ENCODE data around the gene TLDC2.

The TLDC2 gene

DNA sequence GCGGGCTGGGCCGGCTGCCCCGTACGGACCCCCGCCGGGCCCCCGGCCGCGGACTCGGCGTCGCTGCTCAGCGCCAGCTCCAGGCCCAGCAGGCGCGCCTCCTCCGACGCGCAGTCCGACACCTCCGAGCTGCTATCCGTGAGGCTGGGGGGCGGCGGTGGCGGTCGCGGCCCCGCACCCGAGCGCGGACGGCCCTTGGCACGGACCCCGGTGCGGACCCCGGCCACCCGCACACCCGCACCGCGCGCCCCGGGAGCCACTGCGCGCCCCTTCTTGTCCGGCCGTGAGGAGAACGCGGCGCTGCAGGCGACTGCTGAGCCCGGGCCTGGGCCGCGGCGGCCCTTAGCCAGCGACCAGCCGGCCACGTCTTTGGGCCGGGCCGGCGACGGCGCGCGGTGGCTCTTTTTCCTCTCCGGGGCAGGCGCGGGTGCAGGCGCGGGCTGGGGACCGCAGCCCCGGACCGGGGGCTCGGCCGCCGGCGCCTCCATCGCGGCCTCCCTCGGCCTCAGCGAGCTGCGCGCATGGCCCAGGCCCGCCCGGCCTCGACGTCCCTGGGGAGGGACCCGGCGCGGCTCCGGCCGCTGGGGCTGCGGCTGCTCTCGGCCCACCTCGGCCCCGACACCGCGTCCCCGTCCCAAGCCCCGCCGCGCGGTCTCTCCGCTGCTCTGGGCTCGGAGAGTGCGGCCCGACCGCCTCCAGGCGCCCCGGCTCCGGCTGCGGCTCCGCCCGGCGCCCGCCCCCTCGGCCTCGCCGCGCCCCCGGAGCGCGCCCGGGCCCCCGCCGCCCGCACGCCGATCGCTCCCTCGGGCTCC lies 12.9 kb upstream of the TLDC2 start:
- WGBS (ENCODE audit: extremely low coverage, insufficient coverage, low lambda C conversion rate): no CpG with 5 or more reads among the region's 129 CpGs
- no peak overlapping the region for H3K23ac ChIP-seq (ENCODE audit: low read length)
- H3K79me2 ChIP-seq (ENCODE audit: control insufficient read depth, insufficient read depth, low read length): peaks cover 7% of the 10 kb centered on the region
- H2AK5ac ChIP-seq (ENCODE audit: low read length): no peak overlapping the region
- no peak for DNase-seq
- H3K18ac ChIP-seq (ENCODE audit: low read length): peak overlapping the region; percentile 91
- no peak overlapping the region for H4K8ac ChIP-seq (ENCODE audit: low read depth, low read length)
- no peak overlapping the region for H4K5ac ChIP-seq (ENCODE audit: low read length)
- peak overlapping the region; percentile 35 for H3K27ac ChIP-seq (ENCODE audit: low read depth, low read length)
- no peaks in the 10 kb centered on the region for H3K27me3 ChIP-seq (ENCODE audit: insufficient read depth, low read length, poor library complexity)
- H3K79me1 ChIP-seq (ENCODE audit: low read length): peaks cover 16% of the 10 kb centered on the region
- H3K4me3 ChIP-seq (ENCODE audit: low read length): peak overlapping the region; percentile 69
- H3K56ac ChIP-seq (ENCODE audit: low read length): peak overlapping the region; percentile 94
- no peak overlapping the region for H2BK15ac ChIP-seq (replicated peaks; ENCODE audit: low read depth)
- H2BK120ac ChIP-seq (ENCODE audit: low read depth, low read length): no peak overlapping the region
- H3K4me1 ChIP-seq (ENCODE audit: control insufficient read depth, low read depth, low read length): peaks cover 4% of the 10 kb centered on the region
- H3K36me3 ChIP-seq (ENCODE audit: control insufficient read depth, insufficient read depth, low read length): no peaks in the 10 kb centered on the region
- no peak overlapping the region for H2BK5ac ChIP-seq (ENCODE audit: low read length)
- peak overlapping the region; percentile 85 for H3K4me2 ChIP-seq (ENCODE audit: low read length)
- H3K4ac ChIP-seq (ENCODE audit: low read depth, low read length): peak overlapping the region; percentile 74
- peak overlapping the region; percentile 86 for H3K9ac ChIP-seq (ENCODE audit: low read length)

DNA sequence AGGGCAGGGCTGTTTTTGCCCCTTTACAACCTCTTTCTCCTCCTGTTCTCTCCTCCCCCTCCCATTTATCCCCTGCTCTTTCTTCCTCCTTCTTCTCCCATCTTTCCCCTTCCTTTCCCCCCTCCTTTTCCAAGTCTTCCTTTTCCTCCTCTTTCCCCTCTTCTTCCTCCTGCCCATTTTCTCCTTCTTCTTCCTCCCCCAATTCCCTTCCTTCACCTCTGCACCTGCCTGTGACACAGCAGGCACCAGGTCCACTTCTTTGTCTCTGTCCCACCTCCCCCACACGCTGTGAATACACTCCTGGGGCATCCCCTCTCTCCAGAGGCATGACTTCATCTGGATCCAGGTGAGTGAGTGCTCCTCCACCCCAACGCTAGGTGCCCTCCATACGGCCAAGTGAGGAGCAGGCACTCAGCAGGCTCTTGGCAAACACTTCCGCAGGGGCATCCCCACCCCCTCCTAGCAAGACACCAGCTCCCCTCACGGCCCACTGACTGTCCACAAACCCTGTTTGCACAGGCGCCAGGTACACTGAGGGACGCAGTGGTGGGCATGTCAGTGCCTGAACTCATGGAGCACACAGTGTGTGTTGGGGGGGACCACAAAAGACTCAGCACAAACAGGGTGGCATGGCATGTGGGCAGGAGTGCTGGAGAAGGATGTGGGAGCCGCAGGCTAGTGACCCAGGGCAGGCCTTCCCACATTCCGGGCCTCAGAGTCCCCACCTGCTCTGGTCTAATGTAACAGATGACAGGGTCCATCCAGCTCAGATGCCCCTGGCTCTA lies 10.7 kb upstream of the TLDC2 start:
- WGBS (ENCODE audit: extremely low coverage, insufficient coverage, low lambda C conversion rate): no CpG with 5 or more reads among the region's 9 CpGs
- Histone ChIP-seq H2AK5ac (ENCODE audit: low read length) (no peak overlapping the region), H3K79me2 (ENCODE audit: control insufficient read depth, insufficient read depth, low read length) (peaks cover 6% of the 10 kb centered on the region), H3K4ac (ENCODE audit: low read depth, low read length) (no peak overlapping the region), H3K9ac (ENCODE audit: low read length) (no peak overlapping the region), H4K5ac (ENCODE audit: low read length) (no peak overlapping the region), H3K79me1 (ENCODE audit: low read length) (peaks cover 13% of the 10 kb centered on the region), H4K8ac (ENCODE audit: low read depth, low read length) (no peak overlapping the region), H2BK15ac (replicated peaks; ENCODE audit: low read depth) (no peak overlapping the region), H2BK5ac (ENCODE audit: low read length) (no peak overlapping the region), H3K4me2 (ENCODE audit: low read length) (no peak overlapping the region), H3K27me3 (ENCODE audit: insufficient read depth, low read length, poor library complexity) (no peaks in the 10 kb centered on the region), H3K18ac (ENCODE audit: low read length) (no peak overlapping the region), H3K23ac (ENCODE audit: low read length) (no peak overlapping the region), H3K27ac (ENCODE audit: low read depth, low read length) (no peak overlapping the region), H3K4me3 (ENCODE audit: low read length) (no peak overlapping the region), H3K56ac (ENCODE audit: low read length) (no peak overlapping the region), H3K4me1 (ENCODE audit: control insufficient read depth, low read depth, low read length) (peaks cover 4% of the 10 kb centered on the region), H2BK120ac (ENCODE audit: low read depth, low read length) (no peak overlapping the region), H3K36me3 (ENCODE audit: control insufficient read depth, insufficient read depth, low read length) (no peaks in the 10 kb centered on the region)
- DNase-seq: no peak

DNA sequence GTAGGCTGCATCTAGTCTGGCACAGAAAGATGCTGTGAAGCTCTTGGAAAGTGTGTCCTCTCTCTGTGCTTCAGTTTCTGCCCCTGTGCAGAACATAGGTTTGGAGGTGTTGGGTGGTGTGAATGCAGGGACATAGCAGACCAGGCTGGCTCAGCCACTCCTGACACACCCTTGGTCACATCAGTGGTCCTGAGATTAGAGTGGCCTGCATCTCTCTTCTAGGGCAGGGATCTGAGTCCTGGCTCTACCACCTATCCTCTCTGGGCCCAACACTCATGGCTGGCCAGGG lies 10.1 kb upstream of the TLDC2 start:
- no peak overlapping the region for H3K56ac ChIP-seq (ENCODE audit: low read length)
- no peaks in the 10 kb centered on the region for H3K27me3 ChIP-seq (ENCODE audit: insufficient read depth, low read length, poor library complexity)
- no peak overlapping the region for H3K18ac ChIP-seq (ENCODE audit: low read length)
- peaks cover 10% of the 10 kb centered on the region for H3K79me1 ChIP-seq (ENCODE audit: low read length)
- no peaks in the 10 kb centered on the region for H3K36me3 ChIP-seq (ENCODE audit: control insufficient read depth, insufficient read depth, low read length)
- H3K4ac ChIP-seq (ENCODE audit: low read depth, low read length): no peak overlapping the region
- no peak overlapping the region for H3K9ac ChIP-seq (ENCODE audit: low read length)
- H3K27ac ChIP-seq (ENCODE audit: low read depth, low read length): no peak overlapping the region
- no peak overlapping the region for H3K4me3 ChIP-seq (ENCODE audit: low read length)
- H2BK5ac ChIP-seq (ENCODE audit: low read length): no peak overlapping the region
- H3K4me1 ChIP-seq (ENCODE audit: control insufficient read depth, low read depth, low read length): peaks cover 4% of the 10 kb centered on the region
- no peak overlapping the region for H2AK5ac ChIP-seq (ENCODE audit: low read length)
- no peak for DNase-seq
- no peak overlapping the region for H2BK120ac ChIP-seq (ENCODE audit: low read depth, low read length)
- H3K4me2 ChIP-seq (ENCODE audit: low read length): no peak overlapping the region
- no peak overlapping the region for H2BK15ac ChIP-seq (replicated peaks; ENCODE audit: low read depth)
- H3K79me2 ChIP-seq (ENCODE audit: control insufficient read depth, insufficient read depth, low read length): peaks cover 3% of the 10 kb centered on the region
- no peak overlapping the region for H4K5ac ChIP-seq (ENCODE audit: low read length)
- no peak overlapping the region for H3K23ac ChIP-seq (ENCODE audit: low read length)
- H4K8ac ChIP-seq (ENCODE audit: low read depth, low read length): no peak overlapping the region

DNA sequence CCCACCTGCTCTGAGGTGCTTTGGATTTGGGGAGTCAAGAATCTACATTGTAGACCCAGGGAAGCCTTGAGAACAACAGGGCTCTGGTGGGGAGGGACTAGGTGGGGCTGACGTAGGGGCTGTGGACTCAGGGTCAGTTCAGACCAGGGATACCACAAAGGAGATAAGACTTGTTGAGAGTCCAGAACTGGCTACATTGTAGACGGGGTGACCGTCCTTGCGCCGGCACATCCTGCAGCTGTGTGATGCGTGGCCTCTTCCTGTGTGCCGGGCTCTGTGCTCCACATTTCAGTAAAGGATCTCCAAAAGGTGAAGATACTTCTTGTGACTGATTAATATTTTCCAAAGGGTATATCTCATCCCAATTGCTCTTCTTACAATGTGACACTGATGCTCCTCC lies 9.8 kb upstream of the TLDC2 start:
- no peak overlapping the region for H2AK5ac ChIP-seq (ENCODE audit: low read length)

DNA sequence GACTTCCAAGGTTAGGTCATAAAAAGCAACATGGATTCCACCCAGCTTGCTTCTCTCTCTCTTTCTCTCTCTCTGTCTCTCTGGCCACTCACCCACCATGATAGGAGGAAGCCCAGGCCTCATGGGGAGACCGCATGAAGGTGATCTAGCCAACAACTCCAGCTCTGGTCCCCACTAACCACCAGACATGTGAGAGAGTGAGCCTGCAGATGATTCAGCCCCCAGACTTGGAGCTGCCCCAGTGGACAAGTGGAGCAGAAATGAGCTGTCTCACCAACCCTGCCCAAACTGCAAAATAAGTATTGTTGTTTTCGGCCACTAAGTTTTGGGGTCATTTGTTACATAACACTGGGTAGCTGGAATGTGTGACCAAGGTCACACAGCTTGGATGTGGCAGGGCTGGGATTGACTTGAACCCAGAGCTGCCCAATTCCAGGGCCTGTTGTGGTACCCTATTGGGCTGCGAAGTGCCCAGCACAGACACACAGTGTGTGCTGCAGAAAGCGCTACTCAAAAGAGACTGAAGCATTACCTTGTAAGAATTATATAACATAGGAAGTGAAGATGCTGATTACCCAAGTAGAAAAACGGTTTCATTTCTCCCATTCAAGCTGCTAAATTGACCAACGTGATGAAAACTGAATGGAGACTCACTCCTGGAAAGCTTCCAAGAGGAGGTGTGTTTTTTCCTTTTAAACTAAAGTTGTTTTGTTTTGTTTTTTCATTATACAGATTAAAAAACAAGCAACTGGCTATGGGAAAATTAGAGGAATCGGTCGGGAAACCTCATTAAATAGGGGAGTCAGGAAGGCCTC lies 9.1 kb upstream of the TLDC2 start:
- no peak overlapping the region for H4K8ac ChIP-seq (ENCODE audit: low read depth, low read length)
- H2AK5ac ChIP-seq (ENCODE audit: low read length): no peak overlapping the region
- no peak overlapping the region for H3K4me3 ChIP-seq (ENCODE audit: low read length)
- H2BK5ac ChIP-seq (ENCODE audit: low read length): no peak overlapping the region
- H3K4me1 ChIP-seq (ENCODE audit: control insufficient read depth, low read depth, low read length): no peaks in the 10 kb centered on the region
- H3K23ac ChIP-seq (ENCODE audit: low read length): no peak overlapping the region
- H3K27ac ChIP-seq (ENCODE audit: low read depth, low read length): no peak overlapping the region
- no peaks in the 10 kb centered on the region for H3K79me1 ChIP-seq (ENCODE audit: low read length)
- H4K5ac ChIP-seq (ENCODE audit: low read length): no peak overlapping the region
- H3K4ac ChIP-seq (ENCODE audit: low read depth, low read length): no peak overlapping the region
- H2BK15ac ChIP-seq (replicated peaks; ENCODE audit: low read depth): no peak overlapping the region
- WGBS (ENCODE audit: extremely low coverage, insufficient coverage, low lambda C conversion rate): no CpG with 5 or more reads among the region's 8 CpGs
- H3K27me3 ChIP-seq (ENCODE audit: insufficient read depth, low read length, poor library complexity): no peaks in the 10 kb centered on the region
- no peak overlapping the region for H2BK120ac ChIP-seq (ENCODE audit: low read depth, low read length)
- no peak overlapping the region for H3K18ac ChIP-seq (ENCODE audit: low read length)
- no peak overlapping the region for H3K56ac ChIP-seq (ENCODE audit: low read length)
- H3K36me3 ChIP-seq (ENCODE audit: control insufficient read depth, insufficient read depth, low read length): no peaks in the 10 kb centered on the region
- no peak overlapping the region for H3K9ac ChIP-seq (ENCODE audit: low read length)
- H3K79me2 ChIP-seq (ENCODE audit: control insufficient read depth, insufficient read depth, low read length): no peaks in the 10 kb centered on the region
- no peak for DNase-seq
- H3K4me2 ChIP-seq (ENCODE audit: low read length): no peak overlapping the region

More for the DNA sequence above, 9.8 kb upstream of the TLDC2 start:
- no peak overlapping the region for H4K5ac ChIP-seq (ENCODE audit: low read length)
- no peak overlapping the region for H3K23ac ChIP-seq (ENCODE audit: low read length)
- no peak overlapping the region for H3K27ac ChIP-seq (ENCODE audit: low read depth, low read length)
- no peak overlapping the region for H3K56ac ChIP-seq (ENCODE audit: low read length)
- no peak overlapping the region for H3K4ac ChIP-seq (ENCODE audit: low read depth, low read length)
- H3K4me1 ChIP-seq (ENCODE audit: control insufficient read depth, low read depth, low read length): peaks cover 4% of the 10 kb centered on the region
- no peak for DNase-seq
- H2BK120ac ChIP-seq (ENCODE audit: low read depth, low read length): no peak overlapping the region
- H2BK15ac ChIP-seq (replicated peaks; ENCODE audit: low read depth): no peak overlapping the region
- no peak overlapping the region for H3K4me3 ChIP-seq (ENCODE audit: low read length)
- no peak overlapping the region for H4K8ac ChIP-seq (ENCODE audit: low read depth, low read length)
- H3K36me3 ChIP-seq (ENCODE audit: control insufficient read depth, insufficient read depth, low read length): no peaks in the 10 kb centered on the region
- no peaks in the 10 kb centered on the region for H3K27me3 ChIP-seq (ENCODE audit: insufficient read depth, low read length, poor library complexity)
- peaks cover 7% of the 10 kb centered on the region for H3K79me1 ChIP-seq (ENCODE audit: low read length)
- no CpG with 5 or more reads among the region's 7 CpGs for WGBS (ENCODE audit: extremely low coverage, insufficient coverage, low lambda C conversion rate)
- H2BK5ac ChIP-seq (ENCODE audit: low read length): no peak overlapping the region
- H3K4me2 ChIP-seq (ENCODE audit: low read length): no peak overlapping the region
- H3K18ac ChIP-seq (ENCODE audit: low read length): no peak overlapping the region
- H3K9ac ChIP-seq (ENCODE audit: low read length): no peak overlapping the region
- H3K79me2 ChIP-seq (ENCODE audit: control insufficient read depth, insufficient read depth, low read length): peaks cover 3% of the 10 kb centered on the region

Data from mesendoderm (in vitro differentiated cells).